NB4 (cell line): Measurements from ENCODE around the gene CSPG4.

Source experiments
- DNase-seq: peaks from one replicate; pipeline ENCODE4 v3.0.0; 2010; ENCODE audit warnings: low read depth
- H3K4me3 ChIP-seq: one replicate; pipeline ENCODE4 v1.5.1; 2011; ENCODE audit warnings: mild to moderate bottlenecking, low read depth, low read length, moderate library complexity
- CTCF ChIP-seq: IDR thresholded peaks from one replicate; pipeline ENCODE4 v1.5.1; 2012; ENCODE audit warnings: low read depth, low read length
- MAX ChIP-seq: IDR thresholded peaks from 2 replicates; pipeline ENCODE4 v1.6.1; 2011; ENCODE audit warnings: low read depth, low read length
- MYC ChIP-seq: IDR thresholded peaks from 2 replicates; pipeline ENCODE4 v1.6.1; 2011; ENCODE audit warnings: low read depth, low read length
- POLR2A ChIP-seq: IDR thresholded peaks from 2 replicates; pipeline ENCODE4 v1.6.1; 2011; ENCODE audit warnings: mild to moderate bottlenecking; ENCODE audit not compliant: insufficient read length; ENCODE audit errors: extremely low read depth

The CSPG4 gene

GRCh38 chr15:75659141-75659771 lies 53.4 kb downstream of the CSPG4 start:
- TF ChIP-seq CTCF: no peak
- no peak for TF ChIP-seq MAX
- TF ChIP-seq MYC: no peak
- TF ChIP-seq POLR2A: no peak
- no peak overlapping the region for H3K4me3 ChIP-seq
- DNase-seq: no peak

- no peak for TF ChIP-seq POLR2A
- no peak for TF ChIP-seq CTCF
- H3K4me3 ChIP-seq: no peak overlapping the region
- no peak for DNase-seq
These were observed 55.8 kb downstream of the CSPG4 start for GRCh38 chr15:75656813-75657212.

- TF ChIP-seq MYC: no peak
- no peak for DNase-seq
- H3K4me3 ChIP-seq: no peak overlapping the region
These were observed 56.3 kb downstream of the CSPG4 start for GRCh38 chr15:75656331-75656730.

GRCh38 chr15:75655931-75656330 lies 56.7 kb downstream of the CSPG4 start:
- TF ChIP-seq POLR2A (no peak), CTCF (no peak)
- H3K4me3 ChIP-seq: no peak overlapping the region
- no peak for DNase-seq

GRCh38 chr15:75654201-75654907 lies 58.3 kb downstream of the CSPG4 start:
- DNase-seq: no peak
- no peak for TF ChIP-seq POLR2A
- no peak for TF ChIP-seq MAX
- no peak for TF ChIP-seq CTCF
- no peak for TF ChIP-seq MYC
- no peak overlapping the region for H3K4me3 ChIP-seq

- DNase-seq: no peak
- H3K4me3 ChIP-seq: no peak overlapping the region
- TF ChIP-seq POLR2A: no peak
- TF ChIP-seq MYC: no peak
- TF ChIP-seq CTCF: no peak
- no peak for TF ChIP-seq MAX
These were observed 59.2 kb downstream of the CSPG4 start for GRCh38 chr15:75653347-75653913.
